HG02759 (cell line): ENCODE results near the gene DPPA5.

ENCODE experiments used
- ATAC-seq: cut with Tn5 transposase; IDR thresholded peaks from one replicate; pipeline ENCODE4 v1.9.1; 2021; ENCODE audit warnings: mild to moderate bottlenecking, moderate library complexity; ENCODE audit not compliant: unreplicated experiment

The DPPA5 gene

DNA sequence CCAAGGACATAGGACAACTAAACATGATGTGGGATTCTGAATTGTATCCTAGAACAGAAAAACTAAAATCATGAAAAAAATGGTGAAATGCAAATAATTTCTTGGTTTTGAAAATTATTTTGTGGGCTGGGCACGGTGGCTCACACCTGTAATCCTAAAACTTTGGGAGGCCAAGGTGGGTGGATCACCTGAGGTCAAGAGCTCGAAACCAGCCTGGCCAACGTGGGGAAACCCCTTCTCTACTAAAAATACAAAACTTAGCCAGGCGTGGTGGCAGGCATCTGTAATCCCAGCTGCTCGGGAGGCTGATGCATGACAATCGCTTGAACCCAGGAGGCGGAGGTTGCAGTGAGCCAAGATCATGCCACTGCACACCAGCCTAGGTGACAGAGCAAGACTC, 50.3 kb downstream of the DPPA5 start:
- ATAC-seq = peak; percentile 65
